Liver (tissue), 9 donors: ENCODE results near the gene SPATS2L. TPM values are rescaled to one million over a fixed set of nuclear protein-coding genes. Genes with fewer than 3 reads are reported as not detected.

ENCODE experiments used
- DNase-seq: peaks from one replicate; pipeline ENCODE4 v3.0.0-alpha.2; 2017; ENCODE audit warnings: low spot score
- H3K27ac ChIP-seq, 2 donors: one replicate each; pipeline ENCODE4 v1.7.0; 2013; ENCODE audit warnings: inconsistent platforms in 2 of 2, low read length in 2 of 2, control low read depth in 1 of 2, low read depth in 1 of 2, mild to moderate bottlenecking in 1 of 2
- H3K27me3 ChIP-seq, 4 donors: one replicate each; pipeline versions ENCODE4 v1.6.1 to v1.7.0; 2013; ENCODE audit warnings: low read length in 3 of 4, inconsistent platforms in 1 of 4, mild to moderate bottlenecking in 1 of 4, moderate library complexity in 1 of 4; ENCODE audit not compliant: control insufficient read depth in 4 of 4, insufficient read depth in 4 of 4
- H3K36me3 ChIP-seq, 4 donors: one replicate each; pipeline versions ENCODE4 v1.6.1 to v1.7.0; 2013; ENCODE audit warnings: low read length in 3 of 4, mild to moderate bottlenecking in 3 of 4, low read depth in 1 of 4, moderate library complexity in 1 of 4; ENCODE audit not compliant: control insufficient read depth in 4 of 4, insufficient read depth in 3 of 4
- H3K4me1 ChIP-seq, 4 donors: one replicate each; pipeline versions ENCODE4 v1.6.1 to v1.7.0; 2013; ENCODE audit warnings: low read length in 3 of 4, mild to moderate bottlenecking in 3 of 4, moderate library complexity in 1 of 4; ENCODE audit not compliant: control insufficient read depth in 4 of 4, insufficient read depth in 4 of 4
- H3K4me3 ChIP-seq, 3 donors: one replicate each; pipeline versions ENCODE4 v1.6.1 to v1.7.0; 2013; ENCODE audit warnings: low read length in 3 of 3, control low read depth in 1 of 3, low read depth in 1 of 3, mild to moderate bottlenecking in 1 of 3
- H3K9ac ChIP-seq, 2 donors: one replicate each; pipeline ENCODE4 v1.7.0; 2013; ENCODE audit warnings: low read length in 2 of 2, mild to moderate bottlenecking in 2 of 2, moderate library complexity in 2 of 2, control low read depth in 1 of 2, low read depth in 1 of 2
- H3K9me3 ChIP-seq, 4 donors: one replicate each; pipeline versions ENCODE4 v1.6.1 to v1.7.0; 2013; ENCODE audit warnings: low read length in 3 of 4; ENCODE audit not compliant: control insufficient read depth in 4 of 4
- EGR1 ChIP-seq, 2 donors: IDR thresholded peaks; 2 replicates each; pipeline ENCODE4 v1.6.1; 2016 to 2018; ENCODE audit warnings: antibody characterized with exemption in 2 of 2, low read depth in 2 of 2
- FOXA1 ChIP-seq: IDR thresholded peaks from 2 replicates; pipeline ENCODE4 v1.6.1; 2016; ENCODE audit warnings: antibody characterized with exemption
- GABPA ChIP-seq, 2 donors: IDR thresholded peaks in 1 of 2; conservative IDR thresholded peaks in 1 of 2; 2 replicates each; pipeline ENCODE4 v1.6.1; 2016; ENCODE audit warnings: antibody characterized with exemption in 2 of 2, mild to moderate bottlenecking in 1 of 2, moderate library complexity in 1 of 2
- HNF4A ChIP-seq, 2 donors: conservative IDR thresholded peaks; 2 replicates each; pipeline ENCODE4 v1.6.1; 2016; ENCODE audit warnings: antibody characterized with exemption in 2 of 2, mild to moderate bottlenecking in 2 of 2
- HNF4G ChIP-seq: IDR thresholded peaks from 2 replicates; pipeline ENCODE4 v1.6.1; 2016; ENCODE audit warnings: antibody characterized with exemption
- JUND ChIP-seq, 2 donors: IDR thresholded peaks; 2 replicates each; pipeline ENCODE4 v1.6.1; 2016; ENCODE audit warnings: antibody characterized with exemption in 2 of 2
- RAD21 ChIP-seq, 2 donors: IDR thresholded peaks; 2 replicates each; pipeline ENCODE4 v1.6.1; 2016; ENCODE audit warnings: antibody characterized with exemption in 2 of 2, mild to moderate bottlenecking in 2 of 2
- SP1 ChIP-seq: IDR thresholded peaks from 2 replicates; pipeline ENCODE4 v1.6.1; 2018; ENCODE audit warnings: antibody characterized with exemption, mild to moderate bottlenecking
- TAF1 ChIP-seq: conservative IDR thresholded peaks from 2 replicates; pipeline ENCODE4 v1.6.1; 2016; ENCODE audit warnings: antibody characterized with exemption, mild to moderate bottlenecking
- YY1 ChIP-seq: IDR thresholded peaks from 2 replicates; pipeline ENCODE4 v1.6.1; 2016; ENCODE audit warnings: antibody characterized with exemption, mild to moderate bottlenecking
- WGBS: extraction: QIAGEN DNeasy Blood & Tissue Kit; methylation state at CpG from one replicate; pipeline ENCODE4 v1.1.7; 2013; 5-methylcytosine and 5-hydroxymethylcytosine counted together
- polyA plus RNA-seq, 2 donors: library from polyadenylated mRNA; stranded (reverse) in 1 of 2; unstranded in 1 of 2; fragments of 200-250 nt in 1 of 2; fragments of >200 nt in 1 of 2; fragmentation: Nextera tagmentation in 1 of 2; extraction: Ambion mirVana in 1 of 2; gene quantifications; one replicate each; pipeline versions ENCODE4 v1.2.1 to v1.2.3, GENCODE V29; 2013 to 2015
- total RNA-seq, 2 donors: library from RNA; depleted of rRNA; stranded (reverse); fragments of >200 nt; gene quantifications; one replicate each; pipeline ENCODE4 v1.2.3, GENCODE V29; 2014
- TF ChIP-seq, protein P1 (sequence below): IDR thresholded peaks from 2 replicates; pipeline ENCODE4 v1.6.1; 2016; ENCODE audit warnings: antibody characterized with exemption
- TF ChIP-seq, protein P2 (sequence below): IDR thresholded peaks from 2 replicates; pipeline ENCODE4 v1.6.1; 2016; ENCODE audit warnings: antibody characterized with exemption
- TF ChIP-seq, protein P3 (sequence below): fragments of 150-350 bp; IDR thresholded peaks from 2 replicates; pipeline ENCODE4 v1.5.1; 2017; ENCODE audit warnings: improper control_type of control experiment, low read depth, low read length; ENCODE audit not compliant: missing input control
- TF ChIP-seq, protein P4 (sequence below): IDR thresholded peaks from 2 replicates; pipeline ENCODE4 v1.6.1; 2016; ENCODE audit warnings: antibody characterized with exemption, mild to moderate bottlenecking
- donor health status: healthy.
- donor health status: healthy.
- donor health status: healthy.
- donor health status: healthy.
- donor health status: healthy.

The SPATS2L gene
- total and polyA plus RNA-seq, 4 donors = 31.4 to 49.9 (median 42.4) TPM

DNA sequence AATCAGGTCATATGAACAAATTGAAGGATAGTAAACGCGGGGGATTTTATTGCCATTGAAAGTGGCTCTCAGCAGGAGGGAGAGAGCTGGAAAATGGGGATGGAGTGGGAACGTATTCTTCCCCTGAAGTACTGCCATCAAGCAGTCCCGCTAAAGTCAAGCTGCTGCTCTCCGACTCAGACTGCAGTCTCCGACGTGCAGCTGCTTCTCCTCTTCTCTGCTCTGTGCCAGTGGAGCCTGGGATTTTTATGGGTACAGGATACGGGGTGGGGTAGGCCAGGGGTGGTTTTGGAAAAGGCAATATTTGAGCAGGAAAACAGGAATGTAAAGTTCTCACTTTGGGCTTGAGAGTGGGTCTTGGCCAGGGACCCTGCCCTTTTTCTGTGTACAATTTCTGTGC is 170.3 kb downstream of the SPATS2L start:
- Histone ChIP-seq H3K4me3 (no peak overlapping the region), H3K4me1 (peaks cover 0 to 2% (median 0%) of the 10 kb centered on the region in 4 donors), H3K27me3 (no peaks in the 10 kb centered on the region), H3K9me3 (no peaks in the 10 kb centered on the region), H3K36me3 (peaks cover 9 to 48% (median 36%) of the 10 kb centered on the region in 4 donors), H3K9ac (no peak overlapping the region), H3K27ac (no peak overlapping the region)
- 87% methylated on average over 8 of the region's 8 CpGs for WGBS
- no peak for DNase-seq
- TF ChIP-seq YY1 = no peak
- TF ChIP-seq, protein P1, sequence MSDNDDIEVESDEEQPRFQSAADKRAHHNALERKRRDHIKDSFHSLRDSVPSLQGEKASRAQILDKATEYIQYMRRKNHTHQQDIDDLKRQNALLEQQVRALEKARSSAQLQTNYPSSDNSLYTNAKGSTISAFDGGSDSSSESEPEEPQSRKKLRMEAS = no peak
- TF ChIP-seq, protein P2, sequence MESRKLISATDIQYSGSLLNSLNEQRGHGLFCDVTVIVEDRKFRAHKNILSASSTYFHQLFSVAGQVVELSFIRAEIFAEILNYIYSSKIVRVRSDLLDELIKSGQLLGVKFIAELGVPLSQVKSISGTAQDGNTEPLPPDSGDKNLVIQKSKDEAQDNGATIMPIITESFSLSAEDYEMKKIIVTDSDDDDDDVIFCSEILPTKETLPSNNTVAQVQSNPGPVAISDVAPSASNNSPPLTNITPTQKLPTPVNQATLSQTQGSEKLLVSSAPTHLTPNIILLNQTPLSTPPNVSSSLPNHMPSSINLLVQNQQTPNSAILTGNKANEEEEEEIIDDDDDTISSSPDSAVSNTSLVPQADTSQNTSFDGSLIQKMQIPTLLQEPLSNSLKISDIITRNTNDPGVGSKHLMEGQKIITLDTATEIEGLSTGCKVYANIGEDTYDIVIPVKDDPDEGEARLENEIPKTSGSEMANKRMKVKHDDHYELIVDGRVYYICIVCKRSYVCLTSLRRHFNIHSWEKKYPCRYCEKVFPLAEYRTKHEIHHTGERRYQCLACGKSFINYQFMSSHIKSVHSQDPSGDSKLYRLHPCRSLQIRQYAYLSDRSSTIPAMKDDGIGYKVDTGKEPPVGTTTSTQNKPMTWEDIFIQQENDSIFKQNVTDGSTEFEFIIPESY = no peak
- TF ChIP-seq, protein P3, sequence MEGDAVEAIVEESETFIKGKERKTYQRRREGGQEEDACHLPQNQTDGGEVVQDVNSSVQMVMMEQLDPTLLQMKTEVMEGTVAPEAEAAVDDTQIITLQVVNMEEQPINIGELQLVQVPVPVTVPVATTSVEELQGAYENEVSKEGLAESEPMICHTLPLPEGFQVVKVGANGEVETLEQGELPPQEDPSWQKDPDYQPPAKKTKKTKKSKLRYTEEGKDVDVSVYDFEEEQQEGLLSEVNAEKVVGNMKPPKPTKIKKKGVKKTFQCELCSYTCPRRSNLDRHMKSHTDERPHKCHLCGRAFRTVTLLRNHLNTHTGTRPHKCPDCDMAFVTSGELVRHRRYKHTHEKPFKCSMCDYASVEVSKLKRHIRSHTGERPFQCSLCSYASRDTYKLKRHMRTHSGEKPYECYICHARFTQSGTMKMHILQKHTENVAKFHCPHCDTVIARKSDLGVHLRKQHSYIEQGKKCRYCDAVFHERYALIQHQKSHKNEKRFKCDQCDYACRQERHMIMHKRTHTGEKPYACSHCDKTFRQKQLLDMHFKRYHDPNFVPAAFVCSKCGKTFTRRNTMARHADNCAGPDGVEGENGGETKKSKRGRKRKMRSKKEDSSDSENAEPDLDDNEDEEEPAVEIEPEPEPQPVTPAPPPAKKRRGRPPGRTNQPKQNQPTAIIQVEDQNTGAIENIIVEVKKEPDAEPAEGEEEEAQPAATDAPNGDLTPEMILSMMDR = no peak
- TF ChIP-seq RAD21 (IDR thresholded peaks at IDR 0.05) = no peak

DNA sequence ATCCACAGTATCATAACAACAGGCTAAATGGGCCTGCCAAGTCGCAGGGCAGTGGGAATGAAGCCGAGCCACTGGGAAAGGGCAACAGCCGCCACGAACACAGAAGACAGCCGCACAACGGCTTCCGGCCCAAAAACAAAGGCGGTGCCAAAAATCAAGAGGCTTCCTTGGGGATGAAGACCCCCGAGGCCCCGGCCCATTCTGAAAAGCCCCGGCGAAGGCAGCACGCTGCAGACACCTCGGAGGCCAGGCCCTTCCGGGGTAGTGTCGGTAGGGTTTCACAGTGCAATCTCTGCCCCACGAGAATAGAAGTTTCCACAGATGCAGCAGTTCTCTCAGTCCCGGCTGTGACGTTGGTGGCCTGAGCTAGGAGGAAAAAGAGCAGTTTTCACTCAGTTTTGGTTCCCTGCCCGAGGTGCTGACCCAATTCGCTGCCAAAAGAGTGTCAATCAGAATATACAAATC is 171.2 kb downstream of the SPATS2L start:
- peaks cover 7 to 45% (median 34%) of the 10 kb centered on the region in 4 donors for H3K36me3 ChIP-seq
- H3K27ac ChIP-seq = peak overlapping the region; percentile 10 to 58
- TF ChIP-seq HNF4A (conservative IDR thresholded peaks at IDR 0.05) = no peak
- TF ChIP-seq GABPA (IDR thresholded peaks at IDR 0.05 in 1 of 2, conservative IDR thresholded peaks at IDR 0.05 in 1 of 2) = no peak
- TF ChIP-seq TAF1 = no peak
- no peak for TF ChIP-seq SP1
- no peak for TF ChIP-seq HNF4G
- TF ChIP-seq, protein P2 = no peak
- TF ChIP-seq, protein P4, sequence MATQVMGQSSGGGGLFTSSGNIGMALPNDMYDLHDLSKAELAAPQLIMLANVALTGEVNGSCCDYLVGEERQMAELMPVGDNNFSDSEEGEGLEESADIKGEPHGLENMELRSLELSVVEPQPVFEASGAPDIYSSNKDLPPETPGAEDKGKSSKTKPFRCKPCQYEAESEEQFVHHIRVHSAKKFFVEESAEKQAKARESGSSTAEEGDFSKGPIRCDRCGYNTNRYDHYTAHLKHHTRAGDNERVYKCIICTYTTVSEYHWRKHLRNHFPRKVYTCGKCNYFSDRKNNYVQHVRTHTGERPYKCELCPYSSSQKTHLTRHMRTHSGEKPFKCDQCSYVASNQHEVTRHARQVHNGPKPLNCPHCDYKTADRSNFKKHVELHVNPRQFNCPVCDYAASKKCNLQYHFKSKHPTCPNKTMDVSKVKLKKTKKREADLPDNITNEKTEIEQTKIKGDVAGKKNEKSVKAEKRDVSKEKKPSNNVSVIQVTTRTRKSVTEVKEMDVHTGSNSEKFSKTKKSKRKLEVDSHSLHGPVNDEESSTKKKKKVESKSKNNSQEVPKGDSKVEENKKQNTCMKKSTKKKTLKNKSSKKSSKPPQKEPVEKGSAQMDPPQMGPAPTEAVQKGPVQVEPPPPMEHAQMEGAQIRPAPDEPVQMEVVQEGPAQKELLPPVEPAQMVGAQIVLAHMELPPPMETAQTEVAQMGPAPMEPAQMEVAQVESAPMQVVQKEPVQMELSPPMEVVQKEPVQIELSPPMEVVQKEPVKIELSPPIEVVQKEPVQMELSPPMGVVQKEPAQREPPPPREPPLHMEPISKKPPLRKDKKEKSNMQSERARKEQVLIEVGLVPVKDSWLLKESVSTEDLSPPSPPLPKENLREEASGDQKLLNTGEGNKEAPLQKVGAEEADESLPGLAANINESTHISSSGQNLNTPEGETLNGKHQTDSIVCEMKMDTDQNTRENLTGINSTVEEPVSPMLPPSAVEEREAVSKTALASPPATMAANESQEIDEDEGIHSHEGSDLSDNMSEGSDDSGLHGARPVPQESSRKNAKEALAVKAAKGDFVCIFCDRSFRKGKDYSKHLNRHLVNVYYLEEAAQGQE = no peak
- no peak for TF ChIP-seq JUND (IDR thresholded peaks at IDR 0.05)
- TF ChIP-seq FOXA1 = no peak
- TF ChIP-seq, protein P3 = no peak
- TF ChIP-seq, protein P1 = no peak
- TF ChIP-seq EGR1 (IDR thresholded peaks at IDR 0.05; ENCODE audit: low read depth in 2 of 2) = no peak
- no peaks in the 10 kb centered on the region for H3K27me3 ChIP-seq
- no peak for DNase-seq
- H3K9me3 ChIP-seq = no peaks in the 10 kb centered on the region
- peaks cover 0 to 2% (median 0%) of the 10 kb centered on the region in 4 donors for H3K4me1 ChIP-seq
- H3K4me3 ChIP-seq = no peak overlapping the region
- no peak overlapping the region for H3K9ac ChIP-seq
- WGBS = 81% methylated on average over 21 of the region's 21 CpGs
